GM19324 (cell line): Measurements from ENCODE around the gene FARP1.

ENCODE experiments used
- ATAC-seq: cut with Tn5 transposase; IDR thresholded peaks from one replicate; pipeline ENCODE4 v1.9.1; 2021; ENCODE audit warnings: mild to moderate bottlenecking, moderate library complexity; ENCODE audit not compliant: unreplicated experiment, low FRiP score

The FARP1 gene

GRCh38 chr13:98322091-98322718 lies 179.3 kb downstream of the FARP1 start:
- no peak for ATAC-seq

- no peak for ATAC-seq
These were observed 181.2 kb downstream of the FARP1 start for GRCh38 chr13:98324105-98324504.

GRCh38 chr13:98325724-98326123 lies 182.8 kb downstream of the FARP1 start:
- ATAC-seq: no peak

GRCh38 chr13:98326291-98326690 lies 183.4 kb downstream of the FARP1 start:
- no peak for ATAC-seq

- no peak for ATAC-seq
These were observed 184.7 kb downstream of the FARP1 start for GRCh38 chr13:98327371-98328270.

DNA sequence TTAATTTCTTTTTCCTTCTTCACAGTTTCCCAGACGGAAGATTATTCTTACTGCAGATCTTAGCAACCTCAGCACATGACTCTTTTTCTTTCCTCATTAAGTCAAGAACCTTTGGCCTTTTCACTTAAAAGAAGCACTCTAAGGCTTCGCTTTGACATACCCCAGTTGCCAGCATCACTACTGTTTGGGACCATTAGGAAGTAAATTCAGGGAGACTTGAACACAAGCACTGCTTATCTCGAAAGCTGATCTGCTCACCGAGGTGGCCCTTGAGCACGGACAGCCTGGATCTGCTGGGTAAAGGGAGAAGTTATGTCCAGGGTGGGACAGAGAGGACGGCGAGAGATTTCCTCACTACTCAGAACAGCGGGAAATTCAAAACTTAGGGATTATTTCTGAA lies 185.6 kb downstream of the FARP1 start:
- no peak for ATAC-seq

DNA sequence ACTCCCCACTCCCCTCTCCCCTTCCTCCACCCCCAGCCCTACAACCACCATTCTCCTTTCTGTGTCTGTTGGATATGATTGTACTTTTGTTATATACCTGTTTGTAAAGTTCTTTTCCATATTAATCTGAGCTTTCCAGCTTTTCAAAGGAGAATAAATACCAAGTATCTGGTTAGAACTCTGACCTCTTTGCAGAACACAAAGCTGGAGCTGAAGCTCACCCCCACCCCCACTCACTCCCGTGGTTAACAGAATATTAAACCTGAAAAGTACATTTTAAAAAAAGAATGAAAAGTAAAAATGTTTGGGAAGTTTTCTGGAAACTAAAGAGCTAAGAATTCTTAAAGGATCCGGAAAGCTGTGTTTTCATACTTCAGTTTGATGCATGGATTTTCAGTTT lies 189.3 kb downstream of the FARP1 start:
- ATAC-seq: no peak

GRCh38 chr13:98332691-98333090 lies 189.8 kb downstream of the FARP1 start:
- ATAC-seq: no peak

- no peak for ATAC-seq
These were observed 190.6 kb downstream of the FARP1 start for GRCh38 chr13:98333486-98333885.

DNA sequence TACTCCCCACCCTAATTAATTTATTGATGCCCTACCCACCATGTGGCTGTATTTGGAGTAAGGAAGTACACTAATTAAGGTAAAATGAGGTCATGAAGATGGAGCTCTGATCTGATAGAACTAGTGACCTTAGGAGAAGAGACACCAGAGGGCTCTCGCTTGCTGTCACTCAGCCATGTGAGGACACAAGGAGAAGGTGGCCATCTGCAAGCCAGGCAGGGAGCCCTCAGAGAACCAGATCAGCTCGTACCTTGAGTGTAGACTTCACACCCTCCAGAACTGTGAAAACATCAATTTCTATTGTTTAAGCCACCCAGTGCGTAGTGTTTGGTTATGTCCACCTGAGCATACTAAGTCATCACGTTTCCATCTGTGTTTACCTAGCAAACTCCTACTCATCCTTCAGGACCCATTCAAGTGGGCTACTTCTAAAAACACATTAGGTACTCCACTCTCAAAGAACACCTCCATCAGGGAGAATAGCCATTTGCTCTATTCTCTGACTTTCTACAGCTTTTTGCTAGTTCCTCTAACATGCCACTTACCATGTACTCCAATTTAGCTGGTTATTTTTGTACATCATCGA lies 191.8 kb downstream of the FARP1 start:
- ATAC-seq: no peak

DNA sequence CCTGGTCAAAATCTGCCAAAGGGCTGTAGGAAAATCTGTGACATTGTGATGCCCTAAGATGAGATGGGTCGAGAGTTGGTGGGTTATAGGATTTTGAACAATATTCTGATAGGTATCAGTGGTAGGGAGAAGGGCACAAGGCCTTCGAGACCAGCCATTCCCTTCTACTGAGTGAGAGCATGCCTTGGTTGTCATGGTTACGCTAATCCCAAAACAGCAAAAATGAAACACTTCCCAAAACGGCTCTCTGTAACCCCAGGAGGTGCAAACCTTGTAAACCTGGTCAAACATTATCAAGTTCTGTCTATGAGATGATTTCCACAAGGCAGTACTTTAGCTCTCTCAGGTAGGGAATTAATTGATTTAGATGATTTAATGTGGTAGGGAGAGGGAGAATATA lies 192.8 kb downstream of the FARP1 start:
- ATAC-seq: no peak

GRCh38 chr13:98338310-98338709 lies 195.4 kb downstream of the FARP1 start:
- no peak for ATAC-seq

DNA sequence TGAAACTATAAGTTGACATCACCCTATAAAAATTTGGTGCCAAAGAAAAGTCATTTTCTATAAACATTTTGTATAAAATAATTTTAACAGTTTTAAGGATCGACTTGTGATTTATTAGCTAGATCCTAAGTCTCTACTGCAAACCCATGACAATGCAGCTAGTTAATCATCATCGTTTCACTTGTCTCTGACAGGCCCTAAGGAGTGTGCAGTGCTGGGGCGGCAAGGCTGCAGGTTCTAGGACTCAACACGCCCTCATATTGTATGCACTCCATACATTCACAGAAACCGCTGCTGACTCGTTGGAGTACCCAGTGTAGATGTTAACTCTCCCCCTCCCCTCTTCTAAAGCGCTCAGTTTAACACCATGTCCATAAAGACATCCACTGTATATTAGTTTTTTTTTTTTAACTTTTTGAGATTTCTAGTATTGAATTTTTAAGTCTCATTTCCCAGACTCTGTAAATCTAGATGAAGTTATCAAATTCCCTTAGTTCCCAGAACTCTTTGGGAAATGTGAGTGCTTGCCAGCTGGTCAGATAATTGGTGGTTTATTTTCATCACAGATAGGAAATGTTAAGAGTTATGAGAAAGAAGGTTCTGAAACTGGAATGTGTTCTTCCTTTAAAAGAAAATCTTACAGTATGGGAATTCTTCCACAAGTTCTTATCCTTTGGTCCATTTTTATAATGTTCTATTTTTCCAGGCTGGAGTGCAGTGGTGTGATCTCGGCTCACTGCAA lies 197.0 kb downstream of the FARP1 start:
- no peak for ATAC-seq

GRCh38 chr13:98342953-98343352 lies 200.1 kb downstream of the FARP1 start:
- ATAC-seq: no peak

GRCh38 chr13:98343461-98343860 lies 200.6 kb downstream of the FARP1 start:
- no peak for ATAC-seq

DNA sequence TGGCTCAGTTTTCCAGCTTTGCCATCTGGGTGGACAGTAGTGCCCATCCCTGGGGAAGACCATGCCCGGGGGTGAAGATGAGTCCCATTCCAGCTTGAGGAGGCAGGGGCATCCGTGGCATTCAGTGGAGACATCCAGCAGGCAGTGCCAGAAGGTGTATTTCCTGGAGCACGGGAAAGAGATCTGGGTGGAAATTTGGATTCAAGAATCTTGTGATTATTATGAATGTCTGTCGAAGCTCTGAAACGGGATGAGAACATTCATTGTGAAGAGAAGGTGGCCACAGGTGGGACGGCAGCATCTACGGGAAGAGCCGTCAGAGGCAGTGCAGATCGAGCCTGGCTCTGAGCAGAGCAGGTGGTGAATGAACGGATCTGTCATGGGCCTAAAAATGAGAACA lies 201.5 kb downstream of the FARP1 start:
- ATAC-seq: no peak

GRCh38 chr13:98345107-98345935 lies 202.4 kb downstream of the FARP1 start:
- no peak for ATAC-seq

DNA sequence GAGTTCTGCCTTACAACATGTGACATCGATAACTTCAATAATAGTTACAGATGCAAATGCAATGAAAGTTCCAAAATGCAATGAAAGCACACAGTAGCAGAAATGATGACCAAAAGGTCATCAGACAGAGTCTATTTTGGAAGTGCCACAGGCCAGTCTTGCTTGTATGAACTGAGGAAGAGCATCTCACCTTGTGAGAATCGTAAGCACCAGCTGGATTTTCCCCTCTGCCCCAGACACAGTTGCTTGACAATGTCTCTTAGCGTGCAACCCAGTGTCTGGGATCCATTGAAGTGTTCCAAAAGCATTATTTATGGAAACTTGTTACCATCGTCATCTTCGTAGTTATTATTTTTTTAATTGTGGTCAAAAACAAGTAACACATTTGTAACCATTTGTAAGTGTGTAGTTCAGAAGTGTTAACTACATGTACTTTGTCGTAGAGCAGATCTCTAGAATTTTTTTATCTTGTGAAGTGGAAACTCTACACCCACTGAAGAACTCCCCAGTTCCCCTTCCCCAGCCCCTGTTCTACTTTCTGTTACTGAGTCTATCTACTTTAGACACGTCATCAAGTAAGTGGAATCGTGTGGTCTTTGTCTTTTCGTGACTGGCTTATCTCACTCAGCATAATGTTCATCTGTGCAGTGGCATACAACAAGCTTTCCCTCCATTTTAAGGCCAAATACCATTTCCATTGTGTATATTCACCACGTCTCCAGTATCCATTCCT lies 204.2 kb downstream of the FARP1 start:
- no peak for ATAC-seq

GRCh38 chr13:98347756-98348155 lies 204.9 kb downstream of the FARP1 start:
- no peak for ATAC-seq
